ENCODE results near the gene NFKBIL1. TPM values are rescaled to one million over a fixed set of nuclear protein-coding genes. Genes with fewer than 3 reads are reported as not detected.

Gene NFKBIL1
- total RNA-seq, 1 experiment from 2014 or later = 15.1 TPM

- Mint-ChIP-seq H3K4me3 (peak overlapping the region in 1 of 2 experiments; percentile 31; a peak in 1 of 5 replicates), H3K36me3 (ENCODE audit: insufficient read depth in 1 of 3, low read depth in 3 of 3) (no peaks in the 10 kb centered on the region), H3K27ac (no peak overlapping the region; a peak in 1 of 7 replicates), H3K4me1 (peaks cover 32 to 35% of the 10 kb centered on the region in 2 experiments), H3K27me3 (ENCODE audit: low read depth) (peaks cover 45% of the 10 kb centered on the region), H3K9me3 (no peaks in the 10 kb centered on the region; a peak in 1 of 5 replicates)
- Histone ChIP-seq H3K9me3 (ENCODE audit: control insufficient read depth, low read depth, low read length) (no peaks in the 10 kb centered on the region), H3K4me1 (ENCODE audit: insufficient read depth, low read length) (peaks cover 2% of the 10 kb centered on the region; the same call in 1 of the 2 replicates), H3T11ph (ENCODE audit: low read length) (no peak overlapping the region), H3K4me2 (ENCODE audit: insufficient read depth, insufficient read length, low read length) (no peak overlapping the region), H3K23ac (ENCODE audit: insufficient read length, low read depth, low read length) (no peak overlapping the region), H3K27me3 (ENCODE audit: insufficient read depth, low read length) (no peaks in the 10 kb centered on the region), H2AFZ (ENCODE audit: low read length) (no peak overlapping the region), H3K56ac (ENCODE audit: insufficient read length, low read depth, low read length) (no peak overlapping the region), H2AK5ac (ENCODE audit: insufficient read length, low read length) (no peak overlapping the region), H3K23me2 (ENCODE audit: insufficient read length, low read depth, low read length, poor library complexity, severe bottlenecking) (peaks cover 11% of the 10 kb centered on the region), H3K4ac (ENCODE audit: low read depth, low read length) (no peak overlapping the region), H2BK5ac (ENCODE audit: insufficient read length, low read length) (no peak overlapping the region), H4K8ac (replicated peaks; ENCODE audit: insufficient read length, low read depth, low read length) (no peak overlapping the region), H2BK20ac (ENCODE audit: low read depth, low read length, poor library complexity, severe bottlenecking) (no peak overlapping the region), H4K91ac (ENCODE audit: insufficient read length, low read depth, low read length) (no peak overlapping the region), H3K27ac (ENCODE audit: insufficient read length, low read depth, low read length) (no peak overlapping the region), H3K14ac (ENCODE audit: insufficient read depth, low read length) (no peak overlapping the region), H2BK15ac (ENCODE audit: low read depth, low read length) (no peak overlapping the region), H3K9ac (ENCODE audit: extremely low read depth, insufficient read length, low read length) (no peak overlapping the region), H3K18ac (ENCODE audit: insufficient read length, low read depth, low read length) (no peak overlapping the region), H3K79me2 (ENCODE audit: insufficient read depth, low read length) (no peaks in the 10 kb centered on the region), H2BK120ac (ENCODE audit: low read depth, low read length, poor library complexity, severe bottlenecking) (no peak overlapping the region), H4K20me1 (ENCODE audit: control insufficient read depth, insufficient read depth, insufficient read length) (no peaks in the 10 kb centered on the region), H3K79me1 (ENCODE audit: insufficient read depth, low read depth, low read length, poor library complexity, severe bottlenecking) (no peaks in the 10 kb centered on the region), H4K5ac (ENCODE audit: insufficient read length, low read depth, low read length) (no peak overlapping the region), H2BK12ac (ENCODE audit: insufficient read length, low read depth, low read length) (no peak overlapping the region)
- WGBS (ENCODE audit: extremely low coverage, insufficient read length, low lambda C conversion rate) = no CpG with 5 or more reads among the region's 3 CpGs
- no peak for TF ChIP-seq CTCF (conservative IDR thresholded peaks at IDR 0.05)
- DNase-seq = no peak
Measured at GRCh38 chr6:31579119-31579505, 31.7 kb downstream of the NFKBIL1 start.

Measured in H9 (cell line).